ENCODE measurements around the gene FCAMR.

DNA sequence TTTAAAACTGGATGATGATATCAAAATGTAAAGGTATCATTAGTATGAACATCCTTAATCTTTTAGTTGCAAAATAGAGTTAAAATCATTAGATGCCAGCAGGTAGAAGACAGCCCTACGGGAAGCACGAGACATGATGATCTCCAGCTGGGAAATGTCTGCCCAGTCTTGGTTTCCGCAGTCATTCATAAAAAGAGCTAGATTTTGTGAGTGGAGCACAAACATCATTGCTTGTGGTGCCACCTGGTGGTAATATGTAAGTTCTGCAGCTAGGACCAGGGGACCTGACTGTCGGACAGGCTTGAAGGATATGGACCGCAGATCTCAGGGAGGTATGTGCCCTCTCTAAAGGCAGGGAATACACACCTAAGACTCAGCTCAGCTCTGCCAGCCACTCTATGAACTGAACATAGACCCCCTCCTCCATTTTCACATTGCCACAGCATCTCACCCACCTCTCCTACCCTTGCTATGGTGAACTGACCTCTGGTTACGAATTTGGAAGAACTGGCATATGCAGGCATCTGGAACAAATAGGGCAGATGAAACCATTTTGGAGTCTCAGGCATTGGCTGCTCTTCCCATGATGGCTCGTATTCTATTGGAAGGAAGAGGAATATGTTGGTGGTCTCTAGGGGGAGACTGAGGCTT lies 57.7 kb downstream of the FCAMR start:
- no peak for TF ChIP-seq POLR2A (IDR thresholded peaks at IDR 0.05)
- TF ChIP-seq CTCF (IDR thresholded peaks at IDR 0.05), result peak; percentile 59 to 75 (median 71)
- no peak for TF ChIP-seq EP300 (IDR thresholded peaks at IDR 0.05)
